NCI-H2196 (cell line): ENCODE measurements around the gene ST6GALNAC2.

Experiments used
- DNase-seq: peaks from one replicate; lab custom pipeline; 2025; ENCODE audit not compliant: unreplicated experiment; lab: John Stamatoyannopoulos, UW

The ST6GALNAC2 gene

GRCh38 chr17:76599694-76600460, 14.2 kb upstream of the ST6GALNAC2 start:
- no peak for DNase-seq

DNA sequence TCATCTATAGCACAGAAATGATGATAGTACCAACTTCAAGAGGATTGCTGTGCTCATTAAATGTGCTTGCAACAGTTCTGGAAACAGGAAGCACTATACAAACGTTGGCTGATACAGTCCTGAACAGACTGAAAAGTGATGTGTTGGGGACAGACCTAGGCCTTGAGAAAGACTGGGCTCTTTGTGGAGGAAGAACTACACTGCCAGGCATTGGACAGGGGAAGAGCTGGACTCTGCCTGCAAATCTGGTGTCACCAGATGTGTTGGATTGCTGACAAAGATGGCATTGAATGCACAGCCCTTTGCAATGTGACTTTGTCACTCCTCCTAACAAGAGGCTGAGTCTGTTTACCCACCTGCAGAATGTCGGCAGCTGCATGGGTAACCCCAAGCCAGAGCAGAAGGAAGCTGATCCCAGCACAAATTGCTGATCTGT, 12.4 kb upstream of the ST6GALNAC2 start:
- DNase-seq: peak; percentile 81

- peak; percentile 79 for DNase-seq
Observed at GRCh38 chr17:76597156-76598003, 11.7 kb upstream of the ST6GALNAC2 start.

GRCh38 chr17:76594690-76595089, 9.0 kb upstream of the ST6GALNAC2 start:
- no peak for DNase-seq

GRCh38 chr17:76593959-76594358, 8.3 kb upstream of the ST6GALNAC2 start:
- no peak for DNase-seq

GRCh38 chr17:76593384-76593826, 7.7 kb upstream of the ST6GALNAC2 start:
- no peak for DNase-seq

DNA sequence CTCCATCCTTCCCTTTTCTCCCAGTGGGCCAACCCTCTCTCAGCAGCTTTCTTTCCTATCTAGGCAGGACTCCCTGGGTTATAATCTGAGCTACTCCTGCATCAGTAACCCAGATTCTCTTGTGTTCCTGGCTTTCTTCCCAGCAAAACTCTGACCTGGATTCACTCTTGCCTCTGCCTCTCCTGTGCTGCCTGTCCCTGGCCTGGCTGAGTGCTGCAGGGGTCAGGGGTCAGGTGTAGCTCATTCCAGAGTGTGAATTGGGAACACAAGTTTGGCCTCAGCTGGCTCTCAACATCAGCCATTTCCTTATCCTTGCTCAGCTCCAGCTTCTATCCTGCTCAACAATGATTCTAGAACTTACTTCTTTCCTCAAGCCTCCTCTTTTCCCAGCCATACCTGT, 2.5 kb upstream of the ST6GALNAC2 start:
- DNase-seq: no peak

DNA sequence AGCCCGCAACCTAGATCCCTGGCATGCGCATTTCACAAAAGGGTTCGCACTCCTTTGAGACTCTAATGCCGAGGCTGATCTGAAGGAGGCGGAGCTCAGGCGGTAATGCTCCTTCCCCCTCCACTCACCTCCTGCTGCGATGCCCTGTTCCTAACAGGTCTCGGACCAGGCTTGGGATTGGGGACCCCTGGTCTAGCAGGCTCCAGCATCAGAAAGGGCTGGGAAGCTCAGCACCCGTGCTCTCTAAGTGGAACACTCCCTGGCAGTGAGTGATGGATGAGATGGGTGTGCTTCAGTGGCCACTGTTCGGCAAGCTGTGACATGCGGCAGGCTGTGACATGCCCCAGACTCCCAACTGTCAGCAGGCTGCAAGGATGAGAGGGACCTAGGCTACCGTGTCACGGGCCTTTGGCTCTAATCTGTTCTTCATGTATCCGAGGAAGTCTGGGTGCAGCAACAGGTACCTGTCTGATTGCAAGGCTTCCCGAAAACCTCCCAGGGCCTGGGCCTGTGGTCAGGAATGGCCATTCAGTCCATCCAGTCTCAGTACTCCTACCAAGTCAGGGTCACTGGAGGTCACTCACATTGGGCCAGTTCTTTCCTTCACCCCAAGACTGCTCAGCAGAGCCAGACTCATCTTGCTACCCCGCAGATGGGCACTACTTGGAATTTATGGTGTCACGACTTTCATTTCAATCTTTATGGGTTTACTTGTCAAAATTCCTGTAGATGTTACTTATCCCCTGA, 1.3 kb upstream of the ST6GALNAC2 start:
- DNase-seq: no peak

- no peak for DNase-seq
Observed at GRCh38 chr17:76585033-76585648, 519 bp downstream of the ST6GALNAC2 start.

DNA sequence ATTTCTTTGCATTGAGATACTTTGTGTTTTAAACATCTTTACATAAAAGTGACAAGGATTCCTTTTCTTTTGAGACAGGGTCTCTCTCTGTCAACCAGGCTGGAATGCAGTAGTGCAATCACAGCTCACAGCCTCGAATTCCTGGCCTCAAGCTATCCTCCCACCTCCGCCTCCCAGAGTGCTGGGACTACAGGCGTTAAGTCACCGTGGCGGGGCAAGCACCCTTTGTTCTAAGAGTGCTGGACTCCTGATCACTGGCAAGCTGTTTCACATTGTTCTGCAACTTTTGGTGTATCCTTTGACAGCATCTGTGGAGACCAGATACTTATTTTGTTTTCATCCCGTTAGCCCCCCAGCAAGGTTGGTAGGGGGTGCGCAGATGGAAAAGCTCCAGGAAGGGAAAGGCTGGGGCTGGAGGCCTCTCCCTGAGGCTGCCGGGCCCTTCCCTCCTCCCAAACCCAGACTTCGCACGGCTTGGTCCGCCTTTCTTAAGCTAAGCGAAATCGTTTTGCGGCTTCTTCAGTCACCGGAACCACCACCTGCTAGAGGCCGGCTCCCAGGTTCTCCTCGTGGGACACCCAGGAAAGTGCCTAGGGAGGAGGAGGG, 1.1 kb downstream of the ST6GALNAC2 start:
- no peak for DNase-seq

GRCh38 chr17:76582660-76583059, 3.0 kb downstream of the ST6GALNAC2 start:
- DNase-seq: no peak

DNA sequence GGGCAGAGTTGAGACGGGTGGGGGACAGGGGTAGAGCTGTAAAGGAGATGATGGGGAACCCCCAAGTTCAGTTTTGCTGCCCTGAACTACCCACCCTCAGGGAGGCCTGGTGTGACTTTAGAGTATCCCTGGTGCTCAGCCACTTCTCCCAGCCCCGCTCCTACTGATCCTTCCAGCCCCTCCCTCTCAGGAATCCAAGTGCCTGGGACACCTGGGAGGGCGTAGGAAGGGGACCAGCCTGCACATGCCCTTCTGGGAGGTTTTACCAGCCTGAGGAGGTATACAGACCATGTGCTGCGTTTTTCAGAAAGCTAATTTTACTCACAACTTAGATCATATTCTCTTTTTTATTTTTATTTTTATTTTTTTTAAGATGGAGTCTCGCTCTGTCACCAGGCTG, 4.1 kb downstream of the ST6GALNAC2 start:
- DNase-seq: no peak

GRCh38 chr17:76579281-76579680, 6.4 kb downstream of the ST6GALNAC2 start:
- DNase-seq: no peak

DNA sequence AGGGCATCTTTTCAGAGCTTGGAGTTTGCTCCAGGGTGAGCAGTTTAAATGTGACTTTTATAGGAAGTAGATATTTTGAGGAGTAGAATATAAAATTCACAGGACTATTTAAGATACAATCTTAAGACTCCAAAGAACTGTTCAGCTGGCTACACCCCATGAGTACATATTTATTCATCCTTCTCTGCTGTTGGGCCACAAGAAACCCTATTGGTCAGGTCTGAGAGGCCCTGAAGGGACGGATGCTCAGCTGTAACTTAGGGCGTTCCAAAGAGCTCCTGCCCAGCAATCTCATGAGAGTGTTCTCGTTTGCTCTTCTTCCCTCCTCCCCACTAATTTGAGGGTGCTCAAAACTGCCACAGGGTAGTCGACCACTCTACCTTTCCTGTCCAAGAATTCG, 7.3 kb downstream of the ST6GALNAC2 start:
- DNase-seq: no peak

- DNase-seq: no peak
Observed at GRCh38 chr17:76577876-76578275, 7.8 kb downstream of the ST6GALNAC2 start.

GRCh38 chr17:76576189-76576588, 9.5 kb downstream of the ST6GALNAC2 start:
- DNase-seq: no peak

GRCh38 chr17:76575570-76575969, 10.1 kb downstream of the ST6GALNAC2 start:
- DNase-seq: no peak

GRCh38 chr17:76574166-76574565, 11.5 kb downstream of the ST6GALNAC2 start:
- DNase-seq: no peak

DNA sequence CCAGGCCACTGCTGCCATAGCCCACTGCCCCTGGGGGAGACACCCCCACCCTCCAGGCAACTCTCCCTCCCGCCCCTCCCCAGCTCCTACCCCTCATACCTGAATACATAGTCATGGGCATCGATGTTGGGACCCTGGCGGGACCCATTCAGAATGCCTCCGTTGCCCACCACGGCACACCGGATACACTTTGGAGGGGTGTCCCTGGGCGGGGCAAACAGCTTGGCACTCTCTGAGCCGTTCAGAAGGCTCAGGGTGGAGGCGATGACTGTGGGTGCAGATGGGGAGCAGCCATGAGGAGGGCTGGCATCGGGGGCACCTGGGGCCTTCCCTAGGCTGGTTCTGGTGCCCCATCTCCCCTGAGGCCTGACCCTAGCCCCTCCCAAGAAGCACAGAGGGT, 12.6 kb downstream of the ST6GALNAC2 start:
- no peak for DNase-seq

DNA sequence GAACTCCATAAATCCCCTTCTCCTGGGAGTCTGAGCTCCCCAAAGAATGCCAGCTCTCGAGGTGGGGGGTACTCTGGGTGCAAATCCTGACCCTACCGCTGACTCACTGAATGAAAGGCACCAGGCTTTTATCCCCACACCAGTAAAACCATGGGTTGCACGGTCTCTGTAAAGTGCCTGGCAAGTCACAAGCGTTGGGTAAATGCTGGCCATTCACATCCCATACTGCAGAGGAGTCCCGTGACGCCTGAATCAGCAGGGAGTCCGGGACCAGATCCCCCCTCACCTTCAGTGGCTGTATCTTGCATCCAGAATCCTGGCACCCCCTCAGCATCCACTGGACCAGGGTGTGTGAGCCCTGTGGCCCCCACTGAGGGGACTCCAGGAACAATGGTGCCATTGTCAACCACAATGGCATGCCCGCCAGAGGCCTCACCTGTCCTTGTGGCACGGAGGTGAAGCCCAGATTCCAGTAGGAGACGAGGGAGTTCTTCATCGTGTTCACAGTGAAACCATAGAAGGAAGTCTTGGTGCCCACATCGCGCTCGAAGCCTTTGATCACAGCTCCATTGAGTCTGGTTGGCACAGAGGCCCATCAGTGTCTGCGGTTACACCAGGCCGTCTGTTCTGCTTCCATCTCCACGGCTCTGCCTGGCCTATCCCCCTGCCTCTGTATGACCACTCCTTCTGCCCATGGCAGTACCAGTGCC, 13.3 kb downstream of the ST6GALNAC2 start:
- DNase-seq: no peak
